HEK293 (cell line): Measurements from ENCODE around the gene PRPF6.

Source experiments
- CTCF ChIA-PET: fragments of 350-600 bp; formaldehyde crosslinking; extraction: SDS; loops from one replicate; lab custom pipeline; 2021; ENCODE audit warnings: antibody characterized with exemption; lab: Yijun Ruan, JAX
- POLR2A ChIA-PET: fragments of 300-600 bp; formaldehyde crosslinking; extraction: SDS; loops from one replicate; lab custom pipeline; 2020; ENCODE audit warnings: antibody characterized with exemption, inconsistent platforms; lab: Yijun Ruan, JAX
- H3K27ac ChIP-seq: fragments of 200-500 bp; sonication (Bioruptor generic); 2 replicates; pipeline ENCODE4 v1.5.1; 2014; ENCODE audit warnings: low read depth, low read length, control low read depth, inconsistent platforms; ENCODE audit errors: extremely low read depth
- H3K36me3 ChIP-seq, 2 experiments: fragments of 200-500 bp in 1 of 2; sonication (Bioruptor generic) in 1 of 2; 1 replicate in 1 of 2; 2 replicates in 1 of 2; pipeline ENCODE4 v1.5.1; 2014 to 2017; ENCODE audit warnings: inconsistent platforms in 2 of 2, low read length in 2 of 2; ENCODE audit not compliant: control insufficient read depth in 2 of 2, insufficient read depth in 1 of 2
- H3K4me1 ChIP-seq: fragments of 200-500 bp; sonication (Bioruptor generic); 2 replicates; pipeline ENCODE4 v1.5.1; 2014; ENCODE audit warnings: mild to moderate bottlenecking, low read length, inconsistent platforms; ENCODE audit not compliant: control insufficient read depth, insufficient read depth
- H3K4me3 ChIP-seq: 2 replicates; pipeline ENCODE4 v1.5.1; 2011; ENCODE audit warnings: low read depth, mild to moderate bottlenecking, control low read depth, low read length, moderate library complexity
- H3K9me3 ChIP-seq: fragments of 200-500 bp; sonication (Bioruptor generic); 2 replicates; pipeline ENCODE4 v1.5.1; 2014; ENCODE audit warnings: low read depth, low read length, inconsistent platforms; ENCODE audit not compliant: control insufficient read depth, insufficient read depth
- EGR2 ChIP-seq: fragments of 450-650 bp; formaldehyde crosslinking; IDR thresholded peaks from 2 replicates; pipeline ENCODE4 v1.5.1; 2016; ENCODE audit warnings: low read depth, missing biosample characterization, missing genetic modification characterization
- GLIS1 ChIP-seq: fragments of 450-650 bp; formaldehyde crosslinking; IDR thresholded peaks from 2 replicates; pipeline ENCODE4 v1.5.1; 2016; ENCODE audit warnings: missing biosample characterization, missing genetic modification characterization
- GLIS2 ChIP-seq: fragments of 450-650 bp; formaldehyde crosslinking; IDR thresholded peaks from 2 replicates; pipeline ENCODE4 v1.5.1; 2016; ENCODE audit warnings: missing biosample characterization, missing genetic modification characterization
- IKZF3 ChIP-seq: fragments of 450-650 bp; IDR thresholded peaks from 2 replicates; pipeline ENCODE4 v1.5.0; 2018; ENCODE audit warnings: missing biosample characterization, mild to moderate bottlenecking, missing genetic modification characterization, moderate library complexity
- OSR2 ChIP-seq: fragments of 450-650 bp; formaldehyde crosslinking; IDR thresholded peaks from 2 replicates; pipeline ENCODE4 v1.5.1; 2016; ENCODE audit warnings: missing biosample characterization, missing genetic modification characterization
- SP7 ChIP-seq: fragments of 450-650 bp; formaldehyde crosslinking; IDR thresholded peaks from 2 replicates; pipeline ENCODE4 v1.5.1; 2016; ENCODE audit warnings: missing biosample characterization, missing genetic modification characterization
- WT1 ChIP-seq: fragments of 450-650 bp; formaldehyde crosslinking; IDR thresholded peaks from 2 replicates; pipeline ENCODE4 v1.5.1; 2016; ENCODE audit warnings: missing biosample characterization, missing genetic modification characterization
- ZBTB48 ChIP-seq: fragments of 450-650 bp; formaldehyde crosslinking; IDR thresholded peaks from 2 replicates; pipeline ENCODE4 v1.5.1; 2016; ENCODE audit warnings: missing biosample characterization, missing genetic modification characterization
- ZBTB8A ChIP-seq: fragments of 450-650 bp; formaldehyde crosslinking; IDR thresholded peaks from 2 replicates; pipeline ENCODE4 v1.5.1; 2016; ENCODE audit warnings: missing biosample characterization, missing genetic modification characterization
- ZFHX2 ChIP-seq: fragments of 450-650 bp; formaldehyde crosslinking; conservative IDR thresholded peaks from 2 replicates; pipeline ENCODE4 v1.5.1; 2016; ENCODE audit warnings: missing biosample characterization, missing genetic modification characterization
- ZNF10 ChIP-seq: fragments of 450-650 bp; formaldehyde crosslinking; IDR thresholded peaks from 2 replicates; pipeline ENCODE4 v1.5.1; 2017; ENCODE audit warnings: missing biosample characterization, missing genetic modification characterization
- ZNF138 ChIP-seq: fragments of 450-650 bp; formaldehyde crosslinking; IDR thresholded peaks from 2 replicates; pipeline ENCODE4 v1.5.1; 2016; ENCODE audit warnings: missing biosample characterization, missing genetic modification characterization, borderline replicate concordance
- ZNF423 ChIP-seq: fragments of 450-650 bp; formaldehyde crosslinking; IDR thresholded peaks from 2 replicates; pipeline ENCODE4 v1.5.1; 2016; ENCODE audit warnings: missing biosample characterization, missing genetic modification characterization
- ZNF473 ChIP-seq: fragments of 450-650 bp; formaldehyde crosslinking; IDR thresholded peaks from 2 replicates; pipeline ENCODE4 v1.5.1; 2017; ENCODE audit warnings: missing biosample characterization, missing genetic modification characterization
- ZNF555 ChIP-seq: fragments of 450-650 bp; formaldehyde crosslinking; conservative IDR thresholded peaks from 2 replicates; pipeline ENCODE4 v1.5.1; 2017; ENCODE audit warnings: missing biosample characterization, mild to moderate bottlenecking, missing genetic modification characterization, inconsistent platforms
- ZNF596 ChIP-seq: fragments of 450-650 bp; IDR thresholded peaks from 2 replicates; pipeline ENCODE4 v1.5.0; 2018; ENCODE audit warnings: missing biosample characterization, mild to moderate bottlenecking, missing genetic modification characterization, moderate library complexity
- TF ChIP-seq, protein P1 (sequence below): fragments of 450-650 bp; formaldehyde crosslinking; IDR thresholded peaks from 2 replicates; pipeline ENCODE4 v1.5.0; 2017; ENCODE audit warnings: missing biosample characterization, missing genetic modification characterization, borderline replicate concordance
- TF ChIP-seq, protein P2 (sequence below): fragments of 450-650 bp; formaldehyde crosslinking; IDR thresholded peaks from 2 replicates; pipeline ENCODE4; 2016; ENCODE audit warnings: missing biosample characterization, missing genetic modification characterization
- TF ChIP-seq, protein P3 (sequence below): fragments of 450-650 bp; formaldehyde crosslinking; IDR thresholded peaks from 2 replicates; pipeline ENCODE4 v1.5.1; 2016; ENCODE audit warnings: missing biosample characterization, missing genetic modification characterization, borderline replicate concordance
- TF ChIP-seq, protein P4 (sequence below): fragments of 450-650 bp; formaldehyde crosslinking; IDR thresholded peaks from 2 replicates; pipeline ENCODE4 v1.5.1; 2016; ENCODE audit warnings: missing biosample characterization, missing genetic modification characterization, borderline replicate concordance
- TF ChIP-seq, protein P5 (sequence below): fragments of 450-650 bp; formaldehyde crosslinking; IDR thresholded peaks from 2 replicates; pipeline ENCODE4 v1.5.1; 2016; ENCODE audit warnings: missing biosample characterization, missing genetic modification characterization

PRPF6 gene

DNA sequence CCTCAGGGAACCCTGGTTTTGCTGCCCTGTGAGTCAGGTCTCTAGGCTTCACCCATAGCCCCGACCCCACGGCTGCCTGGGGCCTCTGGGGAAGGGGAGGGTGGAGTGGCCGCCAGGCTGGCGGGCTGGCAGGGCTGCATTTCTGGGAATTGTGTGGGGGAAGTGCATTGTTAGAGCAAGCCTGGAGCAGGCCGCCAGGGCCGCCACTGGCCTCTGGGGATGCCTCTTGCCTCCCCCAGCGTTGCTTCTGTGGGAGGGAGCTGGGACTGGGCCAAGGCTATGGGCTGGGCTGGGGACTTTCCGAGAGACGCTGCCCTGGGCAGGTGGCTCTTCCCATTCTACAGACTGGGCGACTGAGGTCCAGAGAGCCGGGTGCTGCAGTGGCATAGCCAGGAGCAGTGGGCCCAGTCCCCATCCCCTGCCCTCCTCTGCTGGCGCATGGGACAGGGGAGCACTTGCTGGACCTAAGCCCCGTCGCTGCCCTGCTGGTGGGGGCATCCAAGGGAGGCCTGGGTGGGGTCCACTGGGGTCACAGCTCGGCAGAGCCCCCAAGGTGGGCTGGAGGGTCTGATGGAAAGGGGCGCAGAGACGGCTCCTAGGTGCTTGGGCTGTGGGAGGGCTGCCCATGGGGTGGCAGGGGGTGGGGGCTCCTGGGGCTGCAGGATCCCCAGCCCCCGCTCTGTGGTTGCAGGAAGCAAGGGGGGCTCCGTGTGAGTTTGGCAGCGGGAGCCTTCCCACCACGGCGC is 75.1 kb downstream of the PRPF6 start:
- ChIA-PET CTCF (interaction anchor here (0.6 to 2.8 kb wide), 4 partner anchors 16 to 280 kb away, joined by 3 to 39 read pairs (median 5); no protein-coding TSS in a partner anchor), POLR2A (no interaction called here)
- no peaks in the 10 kb centered on the region for H3K36me3 ChIP-seq
- H3K4me1 ChIP-seq: no peaks in the 10 kb centered on the region
- H3K4me3 ChIP-seq: no peak overlapping the region
- H3K9me3 ChIP-seq: no peaks in the 10 kb centered on the region
- H3K27ac ChIP-seq: no peak overlapping the region
- TF ChIP-seq SP7 (tag by site-specific recombination): 0 out of 2 replicates have a peak, but pooled peaks have one; percentile 31
- peak; percentile 98 for TF ChIP-seq GLIS1
- TF ChIP-seq, protein P1, sequence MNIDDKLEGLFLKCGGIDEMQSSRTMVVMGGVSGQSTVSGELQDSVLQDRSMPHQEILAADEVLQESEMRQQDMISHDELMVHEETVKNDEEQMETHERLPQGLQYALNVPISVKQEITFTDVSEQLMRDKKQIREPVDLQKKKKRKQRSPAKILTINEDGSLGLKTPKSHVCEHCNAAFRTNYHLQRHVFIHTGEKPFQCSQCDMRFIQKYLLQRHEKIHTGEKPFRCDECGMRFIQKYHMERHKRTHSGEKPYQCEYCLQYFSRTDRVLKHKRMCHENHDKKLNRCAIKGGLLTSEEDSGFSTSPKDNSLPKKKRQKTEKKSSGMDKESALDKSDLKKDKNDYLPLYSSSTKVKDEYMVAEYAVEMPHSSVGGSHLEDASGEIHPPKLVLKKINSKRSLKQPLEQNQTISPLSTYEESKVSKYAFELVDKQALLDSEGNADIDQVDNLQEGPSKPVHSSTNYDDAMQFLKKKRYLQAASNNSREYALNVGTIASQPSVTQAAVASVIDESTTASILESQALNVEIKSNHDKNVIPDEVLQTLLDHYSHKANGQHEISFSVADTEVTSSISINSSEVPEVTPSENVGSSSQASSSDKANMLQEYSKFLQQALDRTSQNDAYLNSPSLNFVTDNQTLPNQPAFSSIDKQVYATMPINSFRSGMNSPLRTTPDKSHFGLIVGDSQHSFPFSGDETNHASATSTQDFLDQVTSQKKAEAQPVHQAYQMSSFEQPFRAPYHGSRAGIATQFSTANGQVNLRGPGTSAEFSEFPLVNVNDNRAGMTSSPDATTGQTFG: no peak
- peak; percentile 45 for TF ChIP-seq ZBTB8A (tag by site-specific recombination)
- no peak for TF ChIP-seq ZNF555
- peak; percentile 70; the same call in 1 of the 2 replicates for TF ChIP-seq ZNF423 (tag by site-specific recombination)
- peak; percentile 23; the same call in 1 of the 2 replicates for TF ChIP-seq WT1 (tag by site-specific recombination)
- peak; percentile 76 for TF ChIP-seq OSR2 (tag by site-specific recombination)
- TF ChIP-seq, protein P2, sequence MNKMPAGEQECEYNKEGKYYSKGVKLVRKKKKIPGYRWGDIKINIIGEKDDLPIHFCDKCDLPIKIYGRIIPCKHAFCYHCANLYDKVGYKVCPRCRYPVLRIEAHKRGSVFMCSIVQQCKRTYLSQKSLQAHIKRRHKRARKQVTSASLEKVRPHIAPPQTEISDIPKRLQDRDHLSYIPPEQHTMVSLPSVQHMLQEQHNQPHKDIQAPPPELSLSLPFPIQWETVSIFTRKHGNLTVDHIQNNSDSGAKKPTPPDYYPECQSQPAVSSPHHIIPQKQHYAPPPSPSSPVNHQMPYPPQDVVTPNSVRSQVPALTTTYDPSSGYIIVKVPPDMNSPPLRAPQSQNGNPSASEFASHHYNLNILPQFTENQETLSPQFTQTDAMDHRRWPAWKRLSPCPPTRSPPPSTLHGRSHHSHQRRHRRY (tag by site-specific recombination): no peak
- TF ChIP-seq EGR2 (tag by site-specific recombination): peak; percentile 85
- TF ChIP-seq, protein P3, sequence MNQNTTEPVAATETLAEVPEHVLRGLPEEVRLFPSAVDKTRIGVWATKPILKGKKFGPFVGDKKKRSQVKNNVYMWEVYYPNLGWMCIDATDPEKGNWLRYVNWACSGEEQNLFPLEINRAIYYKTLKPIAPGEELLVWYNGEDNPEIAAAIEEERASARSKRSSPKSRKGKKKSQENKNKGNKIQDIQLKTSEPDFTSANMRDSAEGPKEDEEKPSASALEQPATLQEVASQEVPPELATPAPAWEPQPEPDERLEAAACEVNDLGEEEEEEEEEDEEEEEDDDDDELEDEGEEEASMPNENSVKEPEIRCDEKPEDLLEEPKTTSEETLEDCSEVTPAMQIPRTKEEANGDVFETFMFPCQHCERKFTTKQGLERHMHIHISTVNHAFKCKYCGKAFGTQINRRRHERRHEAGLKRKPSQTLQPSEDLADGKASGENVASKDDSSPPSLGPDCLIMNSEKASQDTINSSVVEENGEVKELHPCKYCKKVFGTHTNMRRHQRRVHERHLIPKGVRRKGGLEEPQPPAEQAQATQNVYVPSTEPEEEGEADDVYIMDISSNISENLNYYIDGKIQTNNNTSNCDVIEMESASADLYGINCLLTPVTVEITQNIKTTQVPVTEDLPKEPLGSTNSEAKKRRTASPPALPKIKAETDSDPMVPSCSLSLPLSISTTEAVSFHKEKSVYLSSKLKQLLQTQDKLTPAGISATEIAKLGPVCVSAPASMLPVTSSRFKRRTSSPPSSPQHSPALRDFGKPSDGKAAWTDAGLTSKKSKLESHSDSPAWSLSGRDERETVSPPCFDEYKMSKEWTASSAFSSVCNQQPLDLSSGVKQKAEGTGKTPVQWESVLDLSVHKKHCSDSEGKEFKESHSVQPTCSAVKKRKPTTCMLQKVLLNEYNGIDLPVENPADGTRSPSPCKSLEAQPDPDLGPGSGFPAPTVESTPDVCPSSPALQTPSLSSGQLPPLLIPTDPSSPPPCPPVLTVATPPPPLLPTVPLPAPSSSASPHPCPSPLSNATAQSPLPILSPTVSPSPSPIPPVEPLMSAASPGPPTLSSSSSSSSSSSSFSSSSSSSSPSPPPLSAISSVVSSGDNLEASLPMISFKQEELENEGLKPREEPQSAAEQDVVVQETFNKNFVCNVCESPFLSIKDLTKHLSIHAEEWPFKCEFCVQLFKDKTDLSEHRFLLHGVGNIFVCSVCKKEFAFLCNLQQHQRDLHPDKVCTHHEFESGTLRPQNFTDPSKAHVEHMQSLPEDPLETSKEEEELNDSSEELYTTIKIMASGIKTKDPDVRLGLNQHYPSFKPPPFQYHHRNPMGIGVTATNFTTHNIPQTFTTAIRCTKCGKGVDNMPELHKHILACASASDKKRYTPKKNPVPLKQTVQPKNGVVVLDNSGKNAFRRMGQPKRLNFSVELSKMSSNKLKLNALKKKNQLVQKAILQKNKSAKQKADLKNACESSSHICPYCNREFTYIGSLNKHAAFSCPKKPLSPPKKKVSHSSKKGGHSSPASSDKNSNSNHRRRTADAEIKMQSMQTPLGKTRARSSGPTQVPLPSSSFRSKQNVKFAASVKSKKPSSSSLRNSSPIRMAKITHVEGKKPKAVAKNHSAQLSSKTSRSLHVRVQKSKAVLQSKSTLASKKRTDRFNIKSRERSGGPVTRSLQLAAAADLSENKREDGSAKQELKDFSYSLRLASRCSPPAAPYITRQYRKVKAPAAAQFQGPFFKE (tag by site-specific recombination): no peak
- 0 out of 2 replicates have a peak, but pooled peaks have one; percentile 28 for TF ChIP-seq IKZF3 (tag by site-specific recombination)
- no peak for TF ChIP-seq ZNF10
- no peak for TF ChIP-seq ZNF596
- TF ChIP-seq ZNF473 (tag by site-specific recombination): no peak
- TF ChIP-seq ZFHX2 (tag by site-specific recombination): peak; percentile 80
- no peak for TF ChIP-seq ZBTB48 (tag by site-specific recombination)
- TF ChIP-seq, protein P4, sequence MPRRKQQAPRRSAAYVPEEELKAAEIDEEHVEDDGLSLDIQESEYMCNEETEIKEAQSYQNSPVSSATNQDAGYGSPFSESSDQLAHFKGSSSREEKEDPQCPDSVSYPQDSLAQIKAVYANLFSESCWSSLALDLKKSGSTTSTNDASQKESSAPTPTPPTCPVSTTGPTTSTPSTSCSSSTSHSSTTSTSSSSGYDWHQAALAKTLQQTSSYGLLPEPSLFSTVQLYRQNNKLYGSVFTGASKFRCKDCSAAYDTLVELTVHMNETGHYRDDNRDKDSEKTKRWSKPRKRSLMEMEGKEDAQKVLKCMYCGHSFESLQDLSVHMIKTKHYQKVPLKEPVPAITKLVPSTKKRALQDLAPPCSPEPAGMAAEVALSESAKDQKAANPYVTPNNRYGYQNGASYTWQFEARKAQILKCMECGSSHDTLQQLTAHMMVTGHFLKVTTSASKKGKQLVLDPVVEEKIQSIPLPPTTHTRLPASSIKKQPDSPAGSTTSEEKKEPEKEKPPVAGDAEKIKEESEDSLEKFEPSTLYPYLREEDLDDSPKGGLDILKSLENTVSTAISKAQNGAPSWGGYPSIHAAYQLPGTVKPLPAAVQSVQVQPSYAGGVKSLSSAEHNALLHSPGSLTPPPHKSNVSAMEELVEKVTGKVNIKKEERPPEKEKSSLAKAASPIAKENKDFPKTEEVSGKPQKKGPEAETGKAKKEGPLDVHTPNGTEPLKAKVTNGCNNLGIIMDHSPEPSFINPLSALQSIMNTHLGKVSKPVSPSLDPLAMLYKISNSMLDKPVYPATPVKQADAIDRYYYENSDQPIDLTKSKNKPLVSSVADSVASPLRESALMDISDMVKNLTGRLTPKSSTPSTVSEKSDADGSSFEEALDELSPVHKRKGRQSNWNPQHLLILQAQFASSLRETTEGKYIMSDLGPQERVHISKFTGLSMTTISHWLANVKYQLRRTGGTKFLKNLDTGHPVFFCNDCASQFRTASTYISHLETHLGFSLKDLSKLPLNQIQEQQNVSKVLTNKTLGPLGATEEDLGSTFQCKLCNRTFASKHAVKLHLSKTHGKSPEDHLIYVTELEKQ (tag by site-specific recombination): no peak
- TF ChIP-seq, protein P5, sequence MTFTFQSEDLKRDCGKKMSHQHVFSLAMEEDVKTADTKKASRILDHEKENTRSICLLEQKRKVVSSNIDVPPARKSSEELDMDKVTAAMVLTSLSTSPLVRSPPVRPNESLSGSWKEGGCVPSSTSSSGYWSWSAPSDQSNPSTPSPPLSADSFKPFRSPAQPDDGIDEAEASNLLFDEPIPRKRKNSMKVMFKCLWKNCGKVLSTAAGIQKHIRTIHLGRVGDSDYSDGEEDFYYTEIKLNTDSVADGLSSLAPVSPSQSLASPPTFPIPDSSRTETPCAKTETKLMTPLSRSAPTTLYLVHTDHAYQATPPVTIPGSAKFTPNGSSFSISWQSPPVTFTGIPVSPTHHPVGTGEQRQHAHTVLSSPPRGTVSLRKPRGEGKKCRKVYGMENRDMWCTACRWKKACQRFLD (tag by site-specific recombination): no peak
- TF ChIP-seq ZNF138 (tag by site-specific recombination): no peak
- TF ChIP-seq GLIS2: peak; percentile 24
